GM13976 (cell line): ENCODE results near the gene ELOVL6.
"Not testable (repeated sequence)": the region's sequence is repeated elsewhere in the genome, so short reads cannot be mapped to it uniquely, and the experiment has no call there.

Source experiments
- DNase-seq: peaks from one replicate; pipeline ENCODE4 v3.0.0; 2012; ENCODE audit warnings: low spot score
- in situ Hi-C: fragments of 300-500 bp; cut with MboI; formaldehyde crosslinking; loops from one replicate; pipeline ENCODE4 v1.12.0; 2022; ENCODE audit warnings: low sequenced_read_pairs, mixed read lengths, inconsistent platforms; ENCODE audit not compliant: unreplicated experiment
- TF ChIP-seq, protein P1 (sequence below): IDR thresholded peaks from 2 replicates; pipeline ENCODE4 v1.5.1; 2012; ENCODE audit warnings: borderline replicate concordance, mild to moderate bottlenecking; ENCODE audit not compliant: insufficient read depth; ENCODE audit errors: extremely low read depth, missing control alignments, control extremely low read depth

The ELOVL6 gene

DNA sequence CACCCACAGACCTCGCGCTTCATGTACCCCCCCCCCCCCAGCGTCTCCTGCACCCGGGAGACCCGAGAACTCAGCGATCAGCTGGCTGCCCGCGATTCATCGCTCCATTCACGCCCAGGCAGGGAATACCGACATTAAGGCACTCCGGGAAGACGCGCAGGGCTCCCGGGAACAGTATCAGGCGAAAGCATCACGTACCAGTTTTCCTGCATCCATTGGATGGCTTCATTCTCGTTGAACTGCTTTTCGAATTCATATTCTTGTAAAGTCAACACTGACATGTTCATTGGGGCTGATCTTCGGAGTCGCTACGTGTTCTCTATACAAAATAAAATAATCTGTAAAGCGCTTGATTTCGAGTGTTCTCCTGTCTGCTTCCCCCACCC is 373 bp downstream of the ELOVL6 start:
- TF ChIP-seq, protein P1, sequence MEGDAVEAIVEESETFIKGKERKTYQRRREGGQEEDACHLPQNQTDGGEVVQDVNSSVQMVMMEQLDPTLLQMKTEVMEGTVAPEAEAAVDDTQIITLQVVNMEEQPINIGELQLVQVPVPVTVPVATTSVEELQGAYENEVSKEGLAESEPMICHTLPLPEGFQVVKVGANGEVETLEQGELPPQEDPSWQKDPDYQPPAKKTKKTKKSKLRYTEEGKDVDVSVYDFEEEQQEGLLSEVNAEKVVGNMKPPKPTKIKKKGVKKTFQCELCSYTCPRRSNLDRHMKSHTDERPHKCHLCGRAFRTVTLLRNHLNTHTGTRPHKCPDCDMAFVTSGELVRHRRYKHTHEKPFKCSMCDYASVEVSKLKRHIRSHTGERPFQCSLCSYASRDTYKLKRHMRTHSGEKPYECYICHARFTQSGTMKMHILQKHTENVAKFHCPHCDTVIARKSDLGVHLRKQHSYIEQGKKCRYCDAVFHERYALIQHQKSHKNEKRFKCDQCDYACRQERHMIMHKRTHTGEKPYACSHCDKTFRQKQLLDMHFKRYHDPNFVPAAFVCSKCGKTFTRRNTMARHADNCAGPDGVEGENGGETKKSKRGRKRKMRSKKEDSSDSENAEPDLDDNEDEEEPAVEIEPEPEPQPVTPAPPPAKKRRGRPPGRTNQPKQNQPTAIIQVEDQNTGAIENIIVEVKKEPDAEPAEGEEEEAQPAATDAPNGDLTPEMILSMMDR = no peak
- DNase-seq = no peak
- in situ Hi-C loops = no loop called here

GRCh38 chr4:110197529-110198042 is 829 bp downstream of the ELOVL6 start:
- in situ Hi-C loops = no loop called here
- DNase-seq = peak; percentile 64
- TF ChIP-seq, protein P1 = no peak

GRCh38 chr4:110196871-110197528 is 1.4 kb downstream of the ELOVL6 start:
- TF ChIP-seq, protein P1 = no peak
- in situ Hi-C loops = no loop called here
- DNase-seq = peak; percentile 64

GRCh38 chr4:110196206-110196870 is 2.1 kb downstream of the ELOVL6 start:
- peak; percentile 62 for DNase-seq
- TF ChIP-seq, protein P1 = no peak
- in situ Hi-C loops = no loop called here

- TF ChIP-seq, protein P1 = no peak
- in situ Hi-C loops = no loop called here
- DNase-seq = peak; percentile 26
Observed at GRCh38 chr4:110195561-110196205, 2.7 kb downstream of the ELOVL6 start.

GRCh38 chr4:110193822-110194761 is 4.3 kb downstream of the ELOVL6 start:
- in situ Hi-C loops = no loop called here
- TF ChIP-seq, protein P1 = no peak
- peak; percentile 72 for DNase-seq

- DNase-seq, in situ Hi-C loops: not testable (repeated sequence)
Observed at GRCh38 chr4:110193287-110193686, 5.1 kb downstream of the ELOVL6 start.
